Muscle layer of colon (tissue), 2 donors: ENCODE data around the gene ATRAID.

ENCODE experiments used
- H3K27ac ChIP-seq: one replicate; pipeline ENCODE4 v1.7.0; 2013; ENCODE audit warnings: low read depth, mild to moderate bottlenecking, low read length, moderate library complexity
- H3K27me3 ChIP-seq, 2 donors: one replicate each; pipeline ENCODE4 v1.7.0; 2013; ENCODE audit warnings: low read length in 2 of 2, mild to moderate bottlenecking in 2 of 2; ENCODE audit not compliant: insufficient read depth in 2 of 2, control insufficient read depth in 1 of 2
- H3K36me3 ChIP-seq: one replicate; pipeline ENCODE4 v1.7.0; 2013; ENCODE audit warnings: mild to moderate bottlenecking, low read length; ENCODE audit not compliant: insufficient read depth
- H3K4me1 ChIP-seq: one replicate; pipeline ENCODE4 v1.7.0; 2013; ENCODE audit warnings: mild to moderate bottlenecking, low read length; ENCODE audit not compliant: insufficient read depth
- H3K4me3 ChIP-seq, 2 donors: one replicate each; pipeline ENCODE4 v1.7.0; 2013; ENCODE audit warnings: low read length in 2 of 2, low read depth in 1 of 2, mild to moderate bottlenecking in 1 of 2, moderate library complexity in 1 of 2
- H3K9ac ChIP-seq: one replicate; pipeline ENCODE4 v1.7.0; 2013; ENCODE audit warnings: low read length
- H3K9me3 ChIP-seq: one replicate; pipeline ENCODE4 v1.7.0; 2013; ENCODE audit warnings: mild to moderate bottlenecking, low read length
- donor health status: abdominal sarcoma.
- donor health status: Adenocarcinoma of cecum.

ATRAID gene

DNA sequence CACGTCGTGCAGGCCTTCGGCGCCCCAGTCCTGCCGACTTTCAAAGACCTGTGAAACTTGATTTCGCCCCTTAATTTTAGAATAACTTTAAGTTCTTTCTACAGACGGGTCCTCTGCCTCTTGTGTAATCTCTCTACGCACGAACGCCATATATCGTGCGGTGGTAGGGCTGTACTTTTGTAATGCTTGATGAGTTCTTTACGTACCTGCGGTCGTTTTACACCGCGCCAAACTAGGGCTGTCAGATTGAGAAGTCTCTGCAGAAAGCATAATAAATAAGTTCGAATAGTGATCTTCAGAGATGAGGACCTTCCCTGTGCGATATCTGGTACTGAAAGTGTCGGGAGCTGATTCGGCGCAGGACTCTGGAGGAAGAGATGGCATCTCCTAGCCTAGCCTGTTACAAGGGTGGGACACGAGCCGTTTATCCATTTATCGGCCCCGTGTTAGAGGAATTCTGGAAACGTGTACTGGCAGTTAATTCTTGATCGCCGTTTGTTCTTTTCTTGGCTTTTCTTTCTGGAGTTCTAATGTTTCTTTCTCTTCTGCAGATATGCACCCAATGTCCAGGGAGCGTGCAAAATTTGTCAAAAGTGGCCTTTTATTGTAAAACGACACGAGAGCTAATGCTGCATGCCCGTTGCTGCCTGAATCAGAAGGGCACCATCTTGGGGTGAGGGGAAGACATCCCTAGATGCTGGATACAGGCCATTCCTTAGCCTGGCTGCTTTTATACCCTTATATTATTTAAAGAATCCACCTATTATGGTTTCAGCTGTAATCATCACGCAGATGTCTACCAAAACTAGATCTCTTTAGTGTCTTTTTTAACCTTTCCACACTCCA is 1.0 kb downstream of the ATRAID start:
- no peaks in the 10 kb centered on the region for H3K27me3 ChIP-seq
- H3K9me3 ChIP-seq = no peaks in the 10 kb centered on the region
- peak overlapping the region; percentile 92 for H3K27ac ChIP-seq
- peak overlapping the region; percentile 82 to 97 for H3K4me3 ChIP-seq
- H3K4me1 ChIP-seq = peaks cover 17% of the 10 kb centered on the region
- H3K36me3 ChIP-seq = peaks cover 12% of the 10 kb centered on the region
- peak overlapping the region; percentile 59 for H3K9ac ChIP-seq

DNA sequence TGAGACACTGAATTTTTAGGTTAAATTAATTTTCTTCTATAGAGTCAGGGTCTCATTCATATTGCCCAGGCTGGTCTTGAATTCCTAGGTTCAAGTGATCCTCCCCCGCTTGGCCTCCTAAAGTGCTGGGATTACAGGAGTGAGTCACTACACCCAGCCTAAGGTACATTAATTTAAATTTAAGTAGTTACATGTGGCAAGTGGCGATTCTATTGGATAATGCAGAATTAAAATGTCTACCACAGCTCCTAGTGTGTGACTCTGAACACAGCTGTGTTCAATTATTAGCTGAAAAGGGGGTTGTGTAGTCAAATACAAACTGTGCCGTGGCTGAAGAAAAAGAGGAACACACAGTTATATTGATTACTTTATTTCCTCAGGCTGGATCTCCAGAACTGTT is 3.1 kb downstream of the ATRAID start:
- H3K9ac ChIP-seq = no peak overlapping the region
- no peak overlapping the region for H3K4me3 ChIP-seq
- no peaks in the 10 kb centered on the region for H3K27me3 ChIP-seq
- peaks cover 24% of the 10 kb centered on the region for H3K4me1 ChIP-seq
- H3K36me3 ChIP-seq = peaks cover 11% of the 10 kb centered on the region
- no peaks in the 10 kb centered on the region for H3K9me3 ChIP-seq
- no peak overlapping the region for H3K27ac ChIP-seq

DNA sequence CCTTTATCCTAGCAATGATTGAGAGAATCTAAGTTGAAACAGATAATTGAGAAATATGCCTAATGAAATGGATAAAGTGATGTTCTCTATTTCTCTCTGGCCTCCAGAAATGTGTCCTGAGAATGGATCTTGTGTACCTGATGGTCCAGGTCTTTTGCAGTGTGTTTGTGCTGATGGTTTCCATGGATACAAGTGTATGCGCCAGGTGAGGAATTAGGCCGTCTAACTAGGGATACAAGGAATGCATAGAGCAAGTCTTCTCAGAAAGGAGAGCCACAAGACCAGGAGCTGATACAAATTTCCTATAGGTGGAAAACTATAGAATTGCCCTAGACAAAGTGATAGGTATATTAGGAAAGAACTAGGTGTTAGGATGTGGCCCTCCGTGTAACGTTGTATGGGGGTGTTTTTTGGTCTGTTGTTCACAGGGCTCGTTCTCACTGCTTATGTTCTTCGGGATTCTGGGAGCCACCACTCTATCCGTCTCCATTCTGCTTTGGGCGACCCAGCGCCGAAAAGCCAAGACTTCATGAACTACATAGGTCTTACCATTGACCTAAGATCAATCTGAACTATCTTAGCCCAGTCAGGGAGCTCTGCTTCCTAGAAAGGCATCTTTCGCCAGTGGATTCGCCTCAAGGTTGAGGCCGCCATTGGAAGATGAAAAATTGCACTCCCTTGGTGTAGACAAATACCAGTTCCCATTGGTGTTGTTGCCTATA is 4.7 kb downstream of the ATRAID start:
- H3K9ac ChIP-seq = no peak overlapping the region
- peaks cover 11% of the 10 kb centered on the region for H3K36me3 ChIP-seq
- peaks cover 18% of the 10 kb centered on the region for H3K4me1 ChIP-seq
- peak overlapping the region; percentile 29 for H3K27ac ChIP-seq
- no peaks in the 10 kb centered on the region for H3K27me3 ChIP-seq
- peak overlapping the region; percentile 25 to 73 for H3K4me3 ChIP-seq
- H3K9me3 ChIP-seq = no peaks in the 10 kb centered on the region

DNA sequence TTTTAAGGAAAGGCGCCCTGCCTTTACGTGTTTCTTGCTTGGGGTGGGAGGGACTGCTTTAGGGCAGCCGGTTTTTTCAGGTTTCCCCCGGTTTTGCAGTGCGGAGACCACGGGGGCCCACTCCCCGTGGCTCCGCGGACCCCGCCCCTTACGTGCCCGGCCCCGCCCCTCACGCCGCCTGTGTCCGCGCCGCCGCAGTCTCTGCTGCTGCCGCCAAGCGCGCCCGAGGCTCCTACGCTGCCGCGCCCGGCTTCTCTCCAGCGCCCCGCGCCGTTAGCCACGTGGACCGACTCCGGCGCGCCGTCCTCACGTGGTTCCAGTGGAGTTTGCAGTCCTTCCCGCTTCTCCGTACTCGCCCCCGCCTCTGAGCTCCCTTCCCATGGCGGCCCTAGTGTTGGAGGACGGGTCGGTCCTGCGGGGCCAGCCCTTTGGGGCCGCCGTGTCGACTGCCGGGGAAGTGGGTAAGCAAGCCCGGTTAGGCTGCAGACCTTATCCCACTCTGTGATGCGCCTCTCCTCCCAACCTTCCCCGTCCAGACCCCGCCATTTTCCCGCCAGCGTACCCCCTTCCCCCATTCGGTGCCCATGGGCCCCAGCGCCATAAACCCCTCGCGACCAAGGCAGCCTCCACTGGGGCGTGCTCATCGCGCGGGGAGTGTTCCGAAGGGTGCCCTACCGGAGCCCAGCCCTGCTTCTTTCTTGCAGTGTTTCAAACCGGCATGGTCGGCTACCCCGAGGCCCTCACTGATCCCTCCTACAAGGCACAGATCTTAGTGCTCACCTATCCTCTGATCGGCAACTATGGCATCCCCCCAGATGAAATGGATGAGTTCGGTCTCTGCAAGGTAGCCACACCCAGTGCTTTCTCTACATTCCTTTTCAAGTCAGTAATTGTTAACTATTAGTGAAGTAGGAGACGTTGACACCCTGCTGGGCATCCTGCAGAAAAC is 5.6 kb downstream of the ATRAID start, which contains the start of gene CAD:
TSS of gene CAD (plus strand) at position 197 of the 949 bp plus-strand sequence. CDS start at position 380, 183 bp downstream.
- H3K9ac ChIP-seq = peak within 1 kb of the TSS; percentile 32
- peaks cover 18% of the 10 kb centered on the region for H3K4me1 ChIP-seq
- peak within 1 kb of the TSS; percentile 58 to 73 for H3K4me3 ChIP-seq
- peaks cover 18% of the 10 kb centered on the region for H3K36me3 ChIP-seq
- H3K27ac ChIP-seq = peak within 1 kb of the TSS; percentile 29
- H3K9me3 ChIP-seq = no peaks in the 10 kb centered on the region
- no peaks in the 10 kb centered on the region for H3K27me3 ChIP-seq

DNA sequence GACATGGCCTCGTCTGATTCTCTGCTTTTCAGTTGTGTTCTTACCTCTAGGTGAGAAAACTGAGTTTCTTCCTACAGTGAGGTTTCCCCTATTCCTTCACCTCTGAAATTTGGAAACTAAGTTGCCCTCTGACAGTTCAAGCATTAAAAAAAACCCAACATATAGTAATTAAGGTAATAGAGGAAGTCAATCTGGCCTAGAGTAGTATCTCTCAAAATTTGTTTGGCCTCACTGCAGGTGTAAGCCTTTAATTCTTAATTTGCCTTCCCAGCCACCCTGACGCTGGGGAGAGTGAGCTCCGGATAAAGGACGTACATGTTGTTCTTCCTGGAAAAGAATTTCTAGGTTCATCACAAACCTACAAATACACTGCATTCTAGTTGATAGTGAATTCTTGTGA is 6.8 kb downstream of the ATRAID start:
- H3K9me3 ChIP-seq = no peaks in the 10 kb centered on the region
- H3K4me3 ChIP-seq = no peak overlapping the region
- H3K9ac ChIP-seq = no peak overlapping the region
- H3K4me1 ChIP-seq = peaks cover 9% of the 10 kb centered on the region
- H3K36me3 ChIP-seq = peaks cover 22% of the 10 kb centered on the region
- no peaks in the 10 kb centered on the region for H3K27me3 ChIP-seq
- no peak overlapping the region for H3K27ac ChIP-seq

DNA sequence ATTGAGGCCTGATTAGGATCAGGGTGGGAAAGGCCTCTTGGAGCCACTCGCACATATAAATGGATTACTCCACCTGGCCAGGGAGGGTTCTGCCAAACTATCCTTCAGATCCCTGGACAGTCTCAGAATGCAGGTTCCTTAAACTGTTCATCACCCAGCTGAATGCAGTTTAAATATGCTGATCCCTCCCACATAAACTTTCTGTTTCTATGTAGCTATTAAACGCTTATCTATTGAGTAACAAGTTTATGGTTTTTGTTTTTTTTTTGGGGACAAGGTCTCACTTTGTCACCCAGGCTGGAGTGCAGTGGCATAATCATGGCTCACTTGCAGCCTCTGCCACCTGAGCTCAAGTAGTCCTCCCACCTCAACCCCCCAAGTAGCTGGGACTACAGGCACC is 7.2 kb downstream of the ATRAID start:
- Histone ChIP-seq H3K9me3 (no peaks in the 10 kb centered on the region), H3K27ac (no peak overlapping the region), H3K9ac (no peak overlapping the region), H3K4me3 (no peak overlapping the region), H3K27me3 (no peaks in the 10 kb centered on the region), H3K36me3 (peaks cover 27% of the 10 kb centered on the region), H3K4me1 (peaks cover 8% of the 10 kb centered on the region)

DNA sequence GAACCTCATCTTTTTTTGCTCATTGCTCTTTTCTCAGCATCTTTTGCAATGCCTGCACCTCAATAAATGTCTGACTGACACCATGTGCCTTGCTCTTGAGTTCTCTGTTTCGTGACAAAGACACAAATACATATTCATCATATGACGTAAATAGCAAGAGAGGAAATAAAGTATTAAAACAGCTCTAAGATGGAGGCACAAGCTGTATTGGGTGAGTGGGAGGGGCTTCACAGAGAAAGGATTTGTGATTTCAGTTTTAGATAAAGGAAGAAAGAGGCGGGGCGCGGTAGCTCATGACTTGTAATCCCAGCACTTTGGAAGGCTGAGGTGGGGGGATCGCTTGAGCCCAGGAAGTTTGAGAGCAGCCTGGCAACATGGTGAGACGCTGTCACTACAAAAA is 8.2 kb downstream of the ATRAID start:
- no peak overlapping the region for H3K4me3 ChIP-seq
- H3K36me3 ChIP-seq = peaks cover 35% of the 10 kb centered on the region
- no peaks in the 10 kb centered on the region for H3K9me3 ChIP-seq
- no peaks in the 10 kb centered on the region for H3K27me3 ChIP-seq
- no peak overlapping the region for H3K27ac ChIP-seq
- H3K4me1 ChIP-seq = peaks cover 8% of the 10 kb centered on the region
- H3K9ac ChIP-seq = no peak overlapping the region

DNA sequence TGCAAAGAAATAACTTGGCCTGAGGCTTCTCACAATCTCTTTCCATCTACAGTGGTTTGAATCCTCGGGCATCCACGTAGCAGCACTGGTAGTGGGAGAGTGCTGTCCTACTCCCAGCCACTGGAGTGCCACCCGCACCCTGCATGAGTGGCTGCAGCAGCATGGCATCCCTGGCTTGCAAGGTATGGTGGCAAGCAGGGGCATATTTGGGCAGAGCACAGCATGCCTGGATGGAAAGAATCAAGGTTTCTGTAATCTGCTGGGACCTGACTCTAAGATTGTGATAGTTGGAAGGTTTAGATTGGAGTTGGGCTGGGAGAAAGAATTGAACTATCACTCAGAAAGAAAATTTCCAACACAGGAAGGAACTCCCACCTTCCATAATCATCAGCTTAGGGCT is 9.3 kb downstream of the ATRAID start:
- H3K9ac ChIP-seq = no peak overlapping the region
- no peak overlapping the region for H3K27ac ChIP-seq
- peaks cover 37% of the 10 kb centered on the region for H3K36me3 ChIP-seq
- H3K4me1 ChIP-seq = peaks cover 8% of the 10 kb centered on the region
- H3K9me3 ChIP-seq = no peaks in the 10 kb centered on the region
- H3K27me3 ChIP-seq = no peaks in the 10 kb centered on the region
- no peak overlapping the region for H3K4me3 ChIP-seq

DNA sequence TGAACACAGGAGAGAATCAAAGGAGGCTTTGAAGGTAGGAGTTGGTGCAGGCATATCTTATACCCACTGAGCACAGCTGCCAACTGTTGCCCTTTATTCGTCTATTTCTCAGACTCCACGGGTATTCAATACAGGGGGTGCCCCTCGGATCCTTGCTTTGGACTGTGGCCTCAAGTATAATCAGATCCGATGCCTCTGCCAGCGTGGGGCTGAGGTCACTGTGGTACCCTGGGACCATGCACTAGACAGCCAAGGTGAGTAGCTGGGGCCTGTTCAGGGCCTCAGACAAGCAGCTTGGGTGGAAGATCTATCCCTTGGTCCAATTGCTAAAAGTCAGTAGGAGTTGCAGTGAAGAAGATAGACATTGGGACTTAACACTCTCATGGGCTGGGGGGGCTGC is 10.6 kb downstream of the ATRAID start:
- Histone ChIP-seq H3K4me1 (peaks cover 8% of the 10 kb centered on the region), H3K36me3 (peaks cover 50% of the 10 kb centered on the region), H3K9me3 (no peaks in the 10 kb centered on the region)

DNA sequence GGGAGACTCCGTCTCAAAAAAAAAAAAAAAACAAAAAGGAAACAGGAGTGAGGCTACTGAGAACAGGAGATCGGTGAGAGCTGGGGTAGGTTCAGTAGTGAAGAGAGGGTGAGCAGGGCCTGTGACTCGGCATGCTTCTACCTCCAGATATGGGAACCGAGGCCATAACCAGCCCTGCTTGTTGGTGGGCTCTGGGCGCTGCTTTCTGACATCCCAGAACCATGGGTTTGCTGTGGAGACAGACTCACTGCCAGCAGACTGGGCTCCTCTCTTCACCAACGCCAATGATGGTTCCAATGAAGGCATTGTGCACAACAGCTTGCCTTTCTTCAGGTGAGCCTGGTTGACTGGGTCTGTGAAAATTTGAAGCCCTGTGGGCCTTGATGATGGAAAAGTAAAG is 11.6 kb downstream of the ATRAID start:
- Histone ChIP-seq H3K4me3 (no peak overlapping the region), H3K9me3 (no peaks in the 10 kb centered on the region), H3K27ac (no peak overlapping the region), H3K4me1 (peaks cover under 1% of the 10 kb centered on the region), H3K36me3 (peaks cover 58% of the 10 kb centered on the region), H3K27me3 (no peaks in the 10 kb centered on the region), H3K9ac (no peak overlapping the region)

More for the DNA sequence above, 10.6 kb downstream of the ATRAID start:
- no peak overlapping the region for H3K9ac ChIP-seq
- no peaks in the 10 kb centered on the region for H3K27me3 ChIP-seq
- no peak overlapping the region for H3K27ac ChIP-seq
- no peak overlapping the region for H3K4me3 ChIP-seq

DNA sequence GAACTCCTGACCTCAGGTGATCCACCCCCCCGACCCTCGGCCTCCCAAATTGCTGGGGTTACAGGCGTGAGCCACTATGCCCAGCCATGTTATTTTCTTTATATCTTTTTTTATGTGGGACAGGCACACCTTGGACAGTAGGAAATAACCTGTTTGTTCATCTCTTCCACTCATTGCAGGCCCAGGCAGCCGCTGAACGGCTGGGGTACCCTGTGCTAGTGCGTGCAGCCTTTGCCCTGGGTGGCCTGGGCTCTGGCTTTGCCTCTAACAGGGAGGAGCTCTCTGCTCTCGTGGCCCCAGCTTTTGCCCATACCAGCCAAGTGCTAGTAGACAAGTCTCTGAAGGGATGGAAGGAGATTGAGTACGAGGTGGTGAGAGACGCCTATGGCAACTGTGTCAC is 13.7 kb downstream of the ATRAID start:
- no peak overlapping the region for H3K27ac ChIP-seq
- H3K9me3 ChIP-seq = no peaks in the 10 kb centered on the region
- H3K9ac ChIP-seq = no peak overlapping the region
- no peaks in the 10 kb centered on the region for H3K27me3 ChIP-seq
- H3K36me3 ChIP-seq = peaks cover 54% of the 10 kb centered on the region
- H3K4me1 ChIP-seq = no peaks in the 10 kb centered on the region
- no peak overlapping the region for H3K4me3 ChIP-seq
